ENCODE measurements around the gene DCDC2. TPM values are rescaled to one million over a fixed set of nuclear protein-coding genes. Genes with fewer than 3 reads are reported as not detected.
A peak's percentile ranks its signal among the peaks of the same experiment; 100 is the strongest.
"Not testable (repeated sequence)": the region's sequence is repeated elsewhere in the genome, so short reads cannot be mapped to it uniquely, and the experiment has no call there.

Gene DCDC2
- total and polyA plus RNA-seq, 10 donors, result 0.02 to 0.03 TPM; not detected in 8

DNA sequence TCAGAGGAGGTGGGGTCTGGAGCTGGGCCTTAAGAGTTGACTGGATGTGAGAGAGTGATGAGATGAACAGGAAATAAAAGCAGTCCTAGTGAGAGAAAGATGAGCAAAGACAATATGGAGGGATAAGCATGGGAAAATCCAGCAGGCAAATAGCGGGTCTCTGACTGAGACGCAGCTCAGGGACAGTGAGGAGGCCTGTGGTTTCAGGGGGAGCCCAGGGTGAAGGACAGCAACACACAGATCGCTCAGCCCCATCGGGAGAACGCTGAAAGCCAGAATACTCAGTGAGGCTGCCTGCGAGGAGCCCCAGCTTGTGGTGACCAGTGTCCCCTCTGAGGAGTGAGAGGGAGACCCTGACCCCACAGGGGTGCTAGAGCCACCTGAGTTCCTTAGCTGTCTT is 16.8 kb upstream of the DCDC2 start:
- intact Hi-C loops (cut with DNase I; ENCODE audit: low total_unique reads), result no loop called here
- 90 to 96% (median 92%) methylated on average over 6 of the region's 6 CpGs for WGBS, 5 donors
- DNase-seq, result no peak

DNA sequence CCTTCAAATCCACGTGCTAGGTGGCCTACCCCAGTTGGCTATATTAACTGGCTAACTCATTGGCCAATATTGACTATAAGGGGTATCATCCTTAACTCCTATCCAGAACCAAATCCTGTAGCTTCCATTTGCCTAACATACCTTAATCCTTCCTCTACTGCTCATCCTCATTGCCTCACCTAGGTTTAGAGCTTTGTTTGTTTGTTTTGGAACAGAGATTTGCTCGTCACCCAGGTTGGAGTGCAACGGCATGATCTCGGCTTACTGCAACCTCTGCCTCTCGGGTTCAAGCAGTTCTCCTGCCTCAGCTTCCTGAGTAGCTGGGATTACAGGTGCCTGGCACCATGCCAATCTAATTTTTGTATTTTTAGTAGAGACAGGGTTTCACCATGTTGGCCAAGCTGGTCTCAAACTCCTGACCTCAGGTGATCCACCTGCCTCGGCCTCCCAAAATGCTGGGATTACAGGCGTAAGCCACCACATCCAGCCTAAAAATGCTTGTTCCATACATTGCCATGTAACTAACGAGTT is 7.3 kb upstream of the DCDC2 start:
- H3K4me3 ChIP-seq; intact Hi-C loops (cut with DNase I; ENCODE audit: low total_unique reads); H3K4me1 ChIP-seq; H3K36me3 ChIP-seq; DNase-seq; H3K9me3 ChIP-seq; H3K27ac ChIP-seq: not testable (repeated sequence)
- 74 to 83% (median 78%) methylated on average over 8 of the region's 8 CpGs for WGBS, 5 donors
- H3K27me3 ChIP-seq (replicated peaks in 1 of 7), result peaks cover 0 to 55% (median 8%) of the 10 kb centered on the region in 7 donors

More for the DNA sequence above, 16.8 kb upstream of the DCDC2 start:
- Histone ChIP-seq H3K4me1 (no peaks in the 10 kb centered on the region), H3K27me3 (replicated peaks in 1 of 7) (no peaks in the 10 kb centered on the region), H3K4me3 (no peak overlapping the region), H3K27ac (no peak overlapping the region), H3K9me3 (peaks cover 0 to 7% (median 0%) of the 10 kb centered on the region in 8 donors), H3K36me3 (no peaks in the 10 kb centered on the region)
- TF ChIP-seq POLR2A (IDR thresholded peaks at IDR 0.05) (no peak), POLR2AphosphoS5 (IDR thresholded peaks at IDR 0.05) (no peak)
- TF ChIP-seq, protein P1, sequence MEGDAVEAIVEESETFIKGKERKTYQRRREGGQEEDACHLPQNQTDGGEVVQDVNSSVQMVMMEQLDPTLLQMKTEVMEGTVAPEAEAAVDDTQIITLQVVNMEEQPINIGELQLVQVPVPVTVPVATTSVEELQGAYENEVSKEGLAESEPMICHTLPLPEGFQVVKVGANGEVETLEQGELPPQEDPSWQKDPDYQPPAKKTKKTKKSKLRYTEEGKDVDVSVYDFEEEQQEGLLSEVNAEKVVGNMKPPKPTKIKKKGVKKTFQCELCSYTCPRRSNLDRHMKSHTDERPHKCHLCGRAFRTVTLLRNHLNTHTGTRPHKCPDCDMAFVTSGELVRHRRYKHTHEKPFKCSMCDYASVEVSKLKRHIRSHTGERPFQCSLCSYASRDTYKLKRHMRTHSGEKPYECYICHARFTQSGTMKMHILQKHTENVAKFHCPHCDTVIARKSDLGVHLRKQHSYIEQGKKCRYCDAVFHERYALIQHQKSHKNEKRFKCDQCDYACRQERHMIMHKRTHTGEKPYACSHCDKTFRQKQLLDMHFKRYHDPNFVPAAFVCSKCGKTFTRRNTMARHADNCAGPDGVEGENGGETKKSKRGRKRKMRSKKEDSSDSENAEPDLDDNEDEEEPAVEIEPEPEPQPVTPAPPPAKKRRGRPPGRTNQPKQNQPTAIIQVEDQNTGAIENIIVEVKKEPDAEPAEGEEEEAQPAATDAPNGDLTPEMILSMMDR (IDR thresholded peaks at IDR 0.05 in 8 of 11, conservative IDR thresholded peaks at IDR 0.05 in 3 of 11), result no peak

DNA sequence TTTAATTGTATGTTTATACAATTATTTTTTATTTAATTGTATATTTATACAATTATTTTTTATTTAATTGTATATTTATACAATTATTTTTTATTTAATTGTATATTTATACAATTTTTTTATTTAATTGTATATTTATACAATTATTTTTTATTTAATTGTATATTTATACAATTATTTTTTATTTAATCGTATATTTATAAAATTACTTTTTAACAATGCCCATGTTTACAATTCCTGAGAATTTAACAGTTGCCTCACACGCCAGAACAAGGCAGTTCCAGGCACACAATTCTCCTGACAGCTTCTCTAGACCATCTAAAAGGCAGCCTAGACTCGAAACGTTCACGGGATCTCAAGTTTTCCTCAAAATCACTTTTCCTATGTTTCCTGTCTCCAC is 4.5 kb upstream of the DCDC2 start:
- WGBS, 5 donors, result 83 to 87% (median 84%) methylated on average over 5 of the region's 5 CpGs
- DNase-seq; H3K4me3 ChIP-seq; H3K36me3 ChIP-seq; intact Hi-C loops (cut with DNase I; ENCODE audit: low total_unique reads); H3K9me3 ChIP-seq; H3K27ac ChIP-seq: not testable (repeated sequence)
- Histone ChIP-seq H3K27me3 (replicated peaks in 1 of 7) (peaks cover 0 to 68% (median 14%) of the 10 kb centered on the region in 7 donors), H3K4me1 (peaks cover 9 to 22% (median 19%) of the 10 kb centered on the region in 6 donors)

DNA sequence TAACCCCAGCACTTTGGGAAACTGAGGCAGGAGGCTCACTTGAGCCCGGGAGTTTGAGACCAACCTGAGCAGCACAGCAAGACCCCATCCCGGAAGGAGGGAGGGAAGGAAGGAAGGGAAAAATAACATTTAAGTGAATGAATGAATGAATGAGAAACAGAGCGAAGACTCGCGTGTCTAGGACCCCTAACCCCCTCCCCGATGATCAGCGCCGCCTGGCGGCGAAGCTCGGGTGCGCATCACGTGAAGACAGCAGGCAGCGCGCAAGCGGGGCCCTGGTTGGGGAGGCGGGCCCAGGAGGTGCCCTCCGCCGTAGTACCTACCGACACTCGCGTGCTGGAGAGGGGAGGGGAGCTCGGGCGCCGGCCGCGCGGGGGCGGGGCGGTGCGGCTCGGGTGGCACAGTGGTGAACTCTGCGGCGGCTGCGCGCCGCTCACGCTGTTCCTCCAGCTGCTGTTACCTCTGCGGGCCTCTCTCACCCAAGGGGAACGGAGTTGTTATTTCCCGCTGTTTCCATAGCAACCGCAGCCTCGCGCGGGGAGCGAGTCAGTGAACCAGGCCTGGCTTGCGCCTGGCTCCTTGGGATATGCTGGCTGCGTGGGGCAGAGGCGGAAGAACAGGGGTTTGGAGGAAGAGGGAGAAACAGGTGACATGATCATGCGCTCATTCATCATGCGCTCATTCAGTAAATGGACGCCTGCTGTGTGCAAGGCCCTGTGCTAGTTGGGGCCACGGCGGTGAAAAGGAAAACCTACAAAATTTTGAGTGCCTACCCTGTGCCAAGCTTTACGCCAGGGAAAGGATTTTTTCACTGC is 2.0 kb upstream of the DCDC2 start:
- intact Hi-C loops (cut with DNase I; ENCODE audit: low total_unique reads), result no loop called here
- Histone ChIP-seq H3K27ac (no peak overlapping the region), H3K9me3 (no peaks in the 10 kb centered on the region), H3K4me1 (peaks cover 9 to 24% (median 21%) of the 10 kb centered on the region in 6 donors), H3K4me3 (peak overlapping the region; percentile 6 to 70 (median 43)), H3K27me3 (replicated peaks in 1 of 7) (peaks cover 0 to 62% (median 14%) of the 10 kb centered on the region in 7 donors), H3K36me3 (no peaks in the 10 kb centered on the region)
- peak; percentile 87 for DNase-seq
- WGBS, 5 donors, result 7 to 11% (median 8%) methylated on average over 42 to 55 of the region's 55 CpGs
- TF ChIP-seq, protein P1 (IDR thresholded peaks at IDR 0.05 in 8 of 11, conservative IDR thresholded peaks at IDR 0.05 in 3 of 11), result peak in 9 of 11 experiments; percentile 22 to 69 (median 49)
- peak in 1 of 3 donors; percentile 48 for TF ChIP-seq POLR2AphosphoS5 (IDR thresholded peaks at IDR 0.05)
- TF ChIP-seq POLR2A (IDR thresholded peaks at IDR 0.05), result no peak

DNA sequence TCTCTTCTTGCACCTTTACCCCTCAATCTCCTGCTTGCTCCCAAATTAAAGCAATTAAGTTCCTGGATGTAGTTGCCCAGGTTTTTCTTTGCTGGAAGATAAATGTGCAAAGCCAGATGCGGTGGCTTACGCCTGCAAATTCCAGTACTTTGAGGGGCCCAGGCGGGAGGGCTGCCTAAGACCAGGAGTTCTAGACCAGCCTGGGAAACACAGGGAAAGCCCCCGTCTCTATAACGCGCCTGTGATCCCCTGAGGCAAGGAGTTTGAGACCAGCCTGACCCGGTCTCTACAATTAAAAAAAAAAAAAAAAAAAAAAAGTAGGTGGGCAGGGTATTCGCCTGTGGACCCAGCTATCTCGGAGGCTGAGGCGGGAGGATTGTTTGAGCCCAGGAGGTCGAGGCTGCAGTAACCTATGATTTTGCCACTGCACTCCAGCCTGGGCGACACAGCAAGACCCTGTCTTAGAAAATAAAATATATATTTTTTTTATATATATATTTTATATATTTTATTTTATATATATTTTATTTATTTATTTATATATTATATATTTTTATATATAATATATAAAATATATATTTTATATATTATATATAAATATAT is 461 bp upstream of the DCDC2 start:
- H3K27ac ChIP-seq, result no peak overlapping the region

More for the DNA sequence above, 461 bp upstream of the DCDC2 start:
- no peak for DNase-seq
- Histone ChIP-seq H3K27me3 (replicated peaks in 1 of 7) (peaks cover 0 to 46% (median 14%) of the 10 kb centered on the region in 7 donors), H3K36me3 (no peaks in the 10 kb centered on the region), H3K9me3 (no peaks in the 10 kb centered on the region), H3K4me3 (peak overlapping the region in 6 of 8 donors; percentile 17 to 63 (median 26)), H3K4me1 (peaks cover 9 to 24% (median 21%) of the 10 kb centered on the region in 6 donors)
- 49 to 64% (median 58%) methylated on average over 10 to 12 of the region's 12 CpGs for WGBS, 5 donors
- no peak for TF ChIP-seq POLR2A (IDR thresholded peaks at IDR 0.05)
- TF ChIP-seq, protein P1 (IDR thresholded peaks at IDR 0.05 in 8 of 11, conservative IDR thresholded peaks at IDR 0.05 in 3 of 11), result no peak
- intact Hi-C loops (cut with DNase I; ENCODE audit: low total_unique reads), result no loop called here
